HAP-1 (cell line): Measurements from ENCODE around the gene LMCD1.

Experiments used
- DNase-seq, 2 experiments: peaks; one replicate each; pipeline ENCODE4 v3.0.0-alpha.2; 2016 to 2020; ENCODE audit warnings: low spot score in 2 of 2
- H3K27me3 ChIP-seq: fragments of 250-450 bp; sonication (Bioruptor Pico); 2 replicates; pipeline ENCODE4 v1.5.1; 2020; ENCODE audit warnings: low read depth, mild to moderate bottlenecking, moderate library complexity
- H3K36me3 ChIP-seq: fragments of 250-450 bp; sonication (Bioruptor Pico); replicated peaks from 2 replicates; pipeline ENCODE4 v1.5.1; 2020; ENCODE audit warnings: mild to moderate bottlenecking
- H3K4me1 ChIP-seq: fragments of 250-450 bp; sonication (Bioruptor Pico); 2 replicates; pipeline ENCODE4 v1.5.1; 2020; ENCODE audit warnings: mild to moderate bottlenecking
- H3K4me3 ChIP-seq: fragments of 250-450 bp; sonication (Bioruptor Pico); 2 replicates; pipeline ENCODE4 v1.5.1; 2020; ENCODE audit warnings: mild to moderate bottlenecking, moderate library complexity
- H3K9me3 ChIP-seq: fragments of 250-450 bp; sonication (Bioruptor Pico); 2 replicates; pipeline ENCODE4 v1.5.1; 2020; ENCODE audit warnings: mild to moderate bottlenecking, moderate library complexity
- in situ Hi-C: fragments of 300-500 bp; cut with MboI; formaldehyde crosslinking; loops from 3 replicates; pipeline ENCODE4 v1.14.3; 2020; ENCODE audit warnings: low sequenced_read_pairs, inconsistent platforms, mixed read lengths

Gene LMCD1

GRCh38 chr3:8524249-8524648 lies 22.6 kb downstream of the LMCD1 start:
- Histone ChIP-seq H3K36me3 (no peaks in the 10 kb centered on the region), H3K4me1 (peaks cover 5% of the 10 kb centered on the region; the same call in 1 of the 2 replicates)
- no peak for DNase-seq

GRCh38 chr3:8524656-8525399 lies 23.2 kb downstream of the LMCD1 start:
- DNase-seq, result no peak
- Histone ChIP-seq H3K4me1 (peaks cover 3% of the 10 kb centered on the region; the same call in 1 of the 2 replicates), H3K36me3 (no peaks in the 10 kb centered on the region), H3K4me3 (no peak overlapping the region), H3K27me3 (no peaks in the 10 kb centered on the region), H3K9me3 (no peaks in the 10 kb centered on the region)
- in situ Hi-C loops, result no loop called here

More at GRCh38 chr3:8524249-8524648, 22.6 kb downstream of the LMCD1 start:
- in situ Hi-C loops, result no loop called here
- no peaks in the 10 kb centered on the region for H3K9me3 ChIP-seq
- no peaks in the 10 kb centered on the region for H3K27me3 ChIP-seq
- no peak overlapping the region for H3K4me3 ChIP-seq

- no peak for DNase-seq
- Histone ChIP-seq H3K9me3 (no peaks in the 10 kb centered on the region), H3K27me3 (no peaks in the 10 kb centered on the region), H3K4me1 (no peaks in the 10 kb centered on the region), H3K36me3 (no peaks in the 10 kb centered on the region), H3K4me3 (no peak overlapping the region)
- in situ Hi-C loops, result no loop called here
These were observed 24.3 kb downstream of the LMCD1 start for GRCh38 chr3:8525893-8526292.

- Histone ChIP-seq H3K4me3 (no peak overlapping the region), H3K4me1 (no peaks in the 10 kb centered on the region), H3K27me3 (0 out of 2 replicates have a peak, but pooled peaks cover 3% of the 10 kb centered on the region), H3K36me3 (no peaks in the 10 kb centered on the region), H3K9me3 (no peaks in the 10 kb centered on the region)
- in situ Hi-C loops, result no loop called here
- no peak for DNase-seq
These were observed 27.6 kb downstream of the LMCD1 start for GRCh38 chr3:8529181-8529637.

- Histone ChIP-seq H3K9me3 (no peaks in the 10 kb centered on the region), H3K4me3 (no peak overlapping the region), H3K4me1 (no peaks in the 10 kb centered on the region), H3K27me3 (0 out of 2 replicates have a peak, but pooled peaks cover 3% of the 10 kb centered on the region), H3K36me3 (no peaks in the 10 kb centered on the region)
- DNase-seq, result no peak
- in situ Hi-C loops, result no loop called here
These were observed 28.3 kb downstream of the LMCD1 start for GRCh38 chr3:8529738-8530525.

- Histone ChIP-seq H3K4me1 (no peaks in the 10 kb centered on the region), H3K9me3 (no peaks in the 10 kb centered on the region), H3K36me3 (no peaks in the 10 kb centered on the region), H3K27me3 (0 out of 2 replicates have a peak, but pooled peaks cover 3% of the 10 kb centered on the region), H3K4me3 (no peak overlapping the region)
- in situ Hi-C loops, result no loop called here
- no peak for DNase-seq
These were observed 29.0 kb downstream of the LMCD1 start for GRCh38 chr3:8530581-8530980.

- H3K36me3 ChIP-seq, result no peaks in the 10 kb centered on the region
- DNase-seq, result no peak
- no peaks in the 10 kb centered on the region for H3K4me1 ChIP-seq
- in situ Hi-C loops, result no loop called here
- H3K9me3 ChIP-seq, result no peaks in the 10 kb centered on the region
- H3K4me3 ChIP-seq, result no peak overlapping the region
- H3K27me3 ChIP-seq, result 0 out of 2 replicates have a peak, but pooled peaks cover 3% of the 10 kb centered on the region
These were observed 30.7 kb downstream of the LMCD1 start for GRCh38 chr3:8532251-8532871.

GRCh38 chr3:8536096-8537056 lies 34.8 kb downstream of the LMCD1 start:
- Histone ChIP-seq H3K27me3 (0 out of 2 replicates have a peak, but pooled peaks cover 3% of the 10 kb centered on the region), H3K36me3 (no peaks in the 10 kb centered on the region), H3K9me3 (no peaks in the 10 kb centered on the region), H3K4me3 (no peak overlapping the region), H3K4me1 (no peaks in the 10 kb centered on the region)
- in situ Hi-C loops, result no loop called here
- no peak for DNase-seq

- H3K27me3 ChIP-seq, result no peaks in the 10 kb centered on the region
- in situ Hi-C loops, result no loop called here
- H3K4me3 ChIP-seq, result no peak overlapping the region
- no peaks in the 10 kb centered on the region for H3K9me3 ChIP-seq
- no peak for DNase-seq
- H3K4me1 ChIP-seq, result no peaks in the 10 kb centered on the region
- H3K36me3 ChIP-seq, result no peaks in the 10 kb centered on the region
These were observed 35.8 kb downstream of the LMCD1 start for GRCh38 chr3:8537440-8537839.

- no peaks in the 10 kb centered on the region for H3K36me3 ChIP-seq
- no peak for DNase-seq
- in situ Hi-C loops, result no loop called here
- H3K4me1 ChIP-seq, result no peaks in the 10 kb centered on the region
- no peak overlapping the region for H3K4me3 ChIP-seq
- H3K9me3 ChIP-seq, result no peaks in the 10 kb centered on the region
- no peaks in the 10 kb centered on the region for H3K27me3 ChIP-seq
These were observed 36.6 kb downstream of the LMCD1 start for GRCh38 chr3:8538223-8538622.

GRCh38 chr3:8538913-8539312 lies 37.3 kb downstream of the LMCD1 start:
- no peak overlapping the region for H3K4me3 ChIP-seq
- in situ Hi-C loops, result no loop called here
- H3K27me3 ChIP-seq, result no peaks in the 10 kb centered on the region
- H3K36me3 ChIP-seq, result no peaks in the 10 kb centered on the region
- no peaks in the 10 kb centered on the region for H3K9me3 ChIP-seq
- no peaks in the 10 kb centered on the region for H3K4me1 ChIP-seq
- no peak for DNase-seq

GRCh38 chr3:8539419-8539818 lies 37.8 kb downstream of the LMCD1 start:
- H3K36me3 ChIP-seq, result no peaks in the 10 kb centered on the region
- no peaks in the 10 kb centered on the region for H3K9me3 ChIP-seq
- no peak overlapping the region for H3K4me3 ChIP-seq
- no peak for DNase-seq
- H3K4me1 ChIP-seq, result no peaks in the 10 kb centered on the region
- in situ Hi-C loops, result no loop called here
- no peaks in the 10 kb centered on the region for H3K27me3 ChIP-seq

- Histone ChIP-seq H3K4me1 (no peaks in the 10 kb centered on the region), H3K36me3 (no peaks in the 10 kb centered on the region), H3K27me3 (no peaks in the 10 kb centered on the region), H3K4me3 (no peak overlapping the region), H3K9me3 (no peaks in the 10 kb centered on the region)
- in situ Hi-C loops, result no loop called here
- DNase-seq, result no peak
These were observed 38.8 kb downstream of the LMCD1 start for GRCh38 chr3:8540456-8540855.
